NCI-H2227 (cell line): ENCODE results near the gene PODXL2.
"Not testable (repeated sequence)": the region's sequence is repeated elsewhere in the genome, so short reads cannot be mapped to it uniquely, and the experiment has no call there.

Source experiments
- DNase-seq: peaks from one replicate; lab custom pipeline; 2025; ENCODE audit not compliant: unreplicated experiment; lab: John Stamatoyannopoulos, UW

Gene PODXL2

DNA sequence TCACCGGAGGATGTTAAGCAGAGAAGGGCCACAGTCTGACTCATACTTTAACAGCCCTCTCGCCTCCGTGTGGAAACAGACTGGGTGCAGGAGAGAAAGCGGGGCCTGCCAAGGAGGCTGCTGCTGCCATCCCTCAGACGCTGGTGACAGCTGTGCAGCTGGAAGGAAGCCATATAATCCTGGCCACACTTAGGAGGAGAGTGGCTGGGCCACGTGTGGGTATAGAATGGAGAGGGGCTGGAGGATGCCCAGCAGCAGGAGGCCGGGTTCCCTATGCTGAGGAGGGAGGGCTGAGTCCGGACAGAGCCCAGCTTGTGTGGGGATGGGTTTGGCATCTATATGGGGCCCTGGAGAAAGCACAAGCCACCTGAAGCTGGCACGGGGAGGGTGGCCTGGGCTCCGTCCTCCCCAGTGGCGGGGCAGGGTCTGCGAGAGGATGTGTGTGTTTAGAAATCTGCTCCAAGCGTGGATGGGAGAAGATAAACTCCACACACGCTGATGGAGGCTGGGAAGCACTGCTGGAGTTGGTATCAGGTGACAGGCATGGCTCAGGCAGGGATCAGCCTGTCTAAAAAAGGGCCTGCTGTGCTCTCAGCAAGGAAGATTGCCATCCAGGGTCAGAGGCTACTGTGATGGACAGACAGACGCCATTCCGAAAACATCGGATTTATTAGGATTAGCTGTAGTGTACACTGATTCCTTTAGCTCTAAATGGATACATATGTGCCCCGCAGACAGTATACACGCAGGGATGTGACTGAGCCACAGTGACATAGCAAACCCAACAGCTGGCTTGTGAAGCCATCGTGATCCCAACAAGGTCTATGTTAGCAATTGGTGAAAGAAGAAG, 59.7 kb downstream of the PODXL2 start:
- DNase-seq = no peak

GRCh38 chr3:127689266-127689860, 60.4 kb downstream of the PODXL2 start:
- DNase-seq = no peak

- no peak for DNase-seq
These were observed 61.1 kb downstream of the PODXL2 start for GRCh38 chr3:127690106-127690505.

- no peak for DNase-seq
These were observed 62.0 kb downstream of the PODXL2 start for GRCh38 chr3:127690823-127691452.

DNA sequence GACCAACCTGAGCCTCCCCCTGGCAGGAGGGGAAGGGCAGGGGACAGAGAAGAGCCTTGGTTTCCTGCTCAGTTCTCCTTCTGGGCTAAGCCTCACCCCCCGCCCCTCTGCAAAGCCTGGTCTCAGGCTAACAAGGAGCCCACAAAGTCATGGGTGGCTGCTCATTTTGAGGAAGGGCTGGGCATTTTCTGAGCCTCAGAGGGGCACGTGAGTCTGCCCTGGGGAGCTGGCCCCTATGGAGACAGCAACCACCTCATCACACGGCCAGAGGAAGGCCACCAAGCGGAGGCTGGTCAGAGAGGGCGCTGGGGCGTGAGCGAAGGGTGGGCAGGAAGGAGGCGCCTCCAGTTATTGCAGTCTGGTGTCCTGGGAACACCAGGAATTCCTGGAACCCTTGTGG, 62.5 kb downstream of the PODXL2 start:
- DNase-seq = no peak

DNA sequence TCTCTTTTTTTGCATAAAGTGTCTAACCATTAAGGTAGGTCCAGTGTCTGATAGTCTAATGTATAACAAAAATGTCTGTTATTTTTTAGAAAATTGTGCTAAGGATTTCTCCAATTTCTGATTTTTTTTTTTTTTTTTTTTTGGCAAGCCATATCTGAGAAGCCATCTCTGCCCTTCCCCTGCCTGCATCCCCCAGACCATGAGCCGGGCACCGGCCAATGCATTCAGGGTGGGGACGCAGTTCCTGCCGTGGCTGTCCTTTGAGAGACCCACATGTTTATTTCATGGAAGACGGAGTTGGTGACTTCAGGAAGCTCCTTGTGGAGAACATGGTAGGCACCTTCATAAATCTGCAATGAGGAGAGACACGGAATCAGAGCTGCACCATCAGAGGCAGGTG, 63.0 kb downstream of the PODXL2 start:
- DNase-seq = no peak

GRCh38 chr3:127692501-127693335, 63.7 kb downstream of the PODXL2 start:
- no peak for DNase-seq

DNA sequence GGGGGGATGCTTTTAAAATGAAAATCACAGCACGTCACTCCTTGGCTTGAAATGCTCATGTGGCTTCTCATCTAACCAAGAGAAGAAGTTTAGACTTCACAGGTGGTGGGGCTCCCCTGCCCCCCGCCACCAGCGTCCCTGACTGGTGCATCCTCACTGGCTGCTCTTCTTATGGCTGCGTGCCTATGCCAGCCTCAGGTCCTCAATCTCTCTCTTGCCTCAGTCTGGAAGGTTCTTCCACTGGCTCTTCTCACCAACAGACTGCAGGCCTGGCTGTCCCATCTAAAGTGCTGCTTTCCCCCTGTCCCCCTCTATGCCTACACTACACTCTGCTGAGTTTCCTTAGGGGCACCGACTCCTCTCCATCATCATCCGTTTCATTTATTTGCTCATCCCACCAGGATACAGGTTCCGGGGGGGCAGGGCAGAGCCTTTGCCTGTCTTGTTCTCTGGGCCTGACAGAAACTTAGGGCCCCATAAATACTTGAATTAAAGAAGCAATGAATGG, 64.4 kb downstream of the PODXL2 start:
- DNase-seq = no peak

DNA sequence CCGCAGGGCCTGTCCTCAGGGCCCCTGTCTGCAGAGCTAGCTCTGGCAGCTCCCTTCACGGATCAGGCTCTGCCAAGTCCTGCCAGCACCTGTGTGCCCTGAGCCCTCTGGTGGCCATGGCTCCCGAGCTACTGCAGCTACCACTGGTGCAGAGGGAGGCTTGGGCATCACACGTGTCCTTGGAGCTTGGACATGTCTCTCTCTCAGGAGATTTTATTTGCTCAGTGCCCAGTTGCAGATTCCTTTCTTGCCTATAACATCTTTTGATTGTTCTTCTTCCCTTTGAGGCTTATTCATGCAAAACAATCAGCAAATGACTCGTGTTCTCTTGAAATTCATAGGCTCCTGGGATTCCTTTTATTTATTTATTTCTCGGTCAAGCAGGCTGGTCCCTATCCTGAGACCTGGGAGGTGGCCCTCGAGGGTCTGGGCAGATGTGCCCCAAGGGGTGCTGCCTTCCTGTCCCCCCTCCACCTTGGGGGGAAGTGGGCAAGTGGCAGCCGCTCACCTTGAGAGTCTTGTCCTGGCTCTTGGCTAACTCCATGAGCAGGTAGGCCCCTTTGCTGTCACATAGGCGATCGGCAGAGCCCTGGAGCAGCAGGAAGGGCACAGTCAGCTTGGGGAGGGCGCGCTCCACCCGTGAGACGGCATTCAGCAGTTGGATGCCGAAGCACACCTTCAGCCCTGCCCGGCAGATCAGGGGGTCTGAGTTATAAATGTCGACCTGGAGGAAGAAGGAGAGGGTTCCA, 65.7 kb downstream of the PODXL2 start:
- peak; percentile 23 for DNase-seq

DNA sequence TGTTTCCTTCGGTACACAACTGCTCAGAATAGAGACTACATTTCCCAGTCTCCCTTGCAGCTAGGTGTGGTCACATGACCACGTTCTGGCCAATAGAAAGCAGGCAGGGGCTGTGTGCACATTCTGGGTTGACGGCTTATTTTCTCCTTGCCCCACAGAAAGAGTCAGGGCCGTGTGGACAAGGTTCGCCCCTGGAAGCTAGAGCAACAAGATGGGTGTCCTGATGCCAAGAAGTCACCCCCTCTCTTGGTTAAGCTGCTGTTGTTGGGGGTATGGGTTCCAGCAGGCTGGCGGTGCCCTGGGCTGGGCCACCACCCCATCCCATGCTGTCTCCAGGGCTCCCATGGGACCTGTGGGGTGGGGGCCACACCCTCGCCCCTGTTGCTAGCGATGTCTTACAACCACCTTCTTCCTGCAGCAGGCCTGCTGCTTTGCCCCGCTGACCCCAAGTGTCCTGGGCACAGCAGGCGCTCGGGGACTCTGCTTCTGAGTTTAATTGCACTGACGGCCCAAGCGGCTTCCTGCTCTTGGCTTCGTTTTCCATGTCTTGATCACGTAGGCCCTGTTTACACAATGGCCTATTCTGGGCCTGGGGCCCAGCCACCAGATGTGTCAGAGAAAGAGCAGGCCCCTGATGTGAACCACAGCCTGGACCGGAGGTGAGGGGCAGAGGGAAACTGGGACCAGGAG, 68.7 kb downstream of the PODXL2 start:
- peak; percentile 79 for DNase-seq

DNA sequence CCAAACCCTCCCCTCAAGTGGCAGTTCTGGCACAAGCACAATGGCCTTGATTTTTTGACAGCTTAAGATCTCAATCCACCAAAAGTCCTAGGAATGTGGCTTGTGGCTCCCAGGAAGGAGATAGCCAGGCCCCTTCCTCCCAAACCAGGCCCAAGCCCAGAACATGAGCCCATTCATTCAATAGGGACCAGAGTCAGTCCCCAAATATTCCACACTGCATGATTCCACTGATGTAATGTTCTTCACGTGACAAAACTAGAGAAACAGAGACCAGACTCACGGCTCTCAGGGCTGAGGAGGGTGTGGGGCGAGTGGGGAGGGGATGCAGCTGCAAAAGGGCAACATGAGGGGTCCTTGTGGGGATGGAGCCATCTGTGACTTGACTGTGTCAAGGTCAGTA, 69.3 kb downstream of the PODXL2 start:
- no peak for DNase-seq

DNA sequence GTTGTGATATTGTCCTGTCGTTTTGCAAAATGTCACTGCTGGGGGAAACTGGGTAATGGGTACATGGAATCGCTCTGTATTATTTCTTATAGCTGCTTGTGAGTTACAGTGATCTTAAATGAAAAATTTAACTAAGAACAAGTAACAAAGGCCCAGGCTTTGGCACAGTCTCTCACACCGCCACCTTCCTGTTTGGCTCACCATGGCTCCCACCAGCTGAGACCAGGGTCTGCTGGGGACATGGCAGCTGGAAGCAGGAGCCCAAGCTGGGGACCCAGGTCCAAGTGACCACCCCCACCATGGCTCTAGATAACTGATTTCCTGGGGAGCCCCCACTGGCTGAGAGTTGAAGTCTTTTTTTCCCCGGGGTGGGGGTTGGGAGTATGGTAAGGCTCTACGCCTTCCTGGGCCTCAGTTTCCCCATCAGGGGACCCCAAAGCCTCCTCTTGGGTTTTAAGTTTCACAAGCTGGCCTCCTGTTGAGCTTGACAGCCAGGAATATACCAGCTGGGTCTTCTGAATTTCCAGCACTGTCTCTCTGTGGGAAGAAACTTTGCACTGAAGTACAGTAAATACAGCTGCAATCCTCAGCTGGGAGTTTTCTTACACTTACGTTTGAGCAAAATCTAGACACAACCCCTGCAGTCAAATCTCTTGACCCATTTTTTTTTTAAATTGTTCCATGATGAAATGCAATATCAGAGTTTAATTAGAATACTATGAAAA, 69.9 kb downstream of the PODXL2 start:
- no peak for DNase-seq

DNA sequence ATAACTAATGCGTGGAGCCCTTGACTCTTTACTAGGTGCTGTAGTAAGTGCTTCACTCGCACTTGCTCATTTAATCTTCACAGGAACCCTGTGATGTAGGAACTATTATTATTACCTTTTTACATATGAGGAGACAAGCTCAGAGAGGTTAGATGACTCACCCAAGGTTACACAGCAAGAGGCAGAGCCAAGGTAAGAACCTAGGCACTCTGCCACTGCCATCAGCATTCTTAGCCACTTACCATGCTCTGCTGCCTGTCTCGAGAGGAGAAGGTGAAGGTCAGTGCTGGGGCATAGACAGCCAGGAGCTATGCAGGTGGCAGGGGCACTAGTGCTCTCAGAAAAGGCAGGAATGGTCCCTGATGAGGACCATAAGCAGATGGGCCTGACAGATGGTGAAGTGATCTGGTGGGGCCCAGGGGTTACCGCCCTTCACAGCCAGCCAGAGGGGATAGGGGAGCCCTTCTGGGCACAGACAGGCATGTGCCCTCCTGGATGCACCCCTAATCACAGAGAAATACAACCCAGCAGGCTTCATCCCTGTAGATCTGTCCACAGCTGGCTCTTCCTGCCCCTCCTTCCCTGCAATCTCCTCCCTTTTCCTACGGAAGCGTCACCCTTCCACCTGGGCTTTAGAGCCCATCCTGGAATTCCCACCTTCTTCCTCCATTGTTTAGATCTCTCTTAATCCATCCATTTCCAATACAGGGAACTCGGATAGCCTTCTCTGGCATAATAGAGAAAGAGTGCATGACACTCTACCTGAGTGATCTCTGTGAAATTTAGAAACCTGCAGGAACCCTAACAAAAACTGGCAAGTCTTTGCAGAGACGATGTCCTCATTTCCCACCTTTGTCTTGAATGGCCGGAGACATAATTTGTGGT, 70.7 kb downstream of the PODXL2 start:
- no peak for DNase-seq

DNA sequence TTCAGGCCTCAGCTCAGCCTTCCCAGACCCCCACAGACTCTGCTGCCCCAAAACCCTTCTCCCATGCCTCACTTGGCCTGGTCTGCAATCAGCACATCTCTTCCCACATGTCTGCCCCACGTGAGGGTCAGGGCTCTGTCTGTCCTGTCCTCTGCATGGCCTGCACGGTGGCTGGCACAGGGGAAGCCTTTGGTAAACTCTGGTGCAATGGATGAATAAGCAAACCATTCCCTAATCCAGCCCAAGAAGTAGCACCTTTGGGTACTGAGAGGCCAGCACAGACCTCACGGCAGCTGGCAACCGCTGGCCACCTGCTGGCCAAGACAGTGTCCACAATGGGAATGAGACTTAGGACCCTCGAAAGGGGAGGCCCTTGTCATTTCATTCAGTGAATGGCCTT, 71.4 kb downstream of the PODXL2 start:
- no peak for DNase-seq

GRCh38 chr3:127701280-127701911, 72.4 kb downstream of the PODXL2 start:
- no peak for DNase-seq

DNA sequence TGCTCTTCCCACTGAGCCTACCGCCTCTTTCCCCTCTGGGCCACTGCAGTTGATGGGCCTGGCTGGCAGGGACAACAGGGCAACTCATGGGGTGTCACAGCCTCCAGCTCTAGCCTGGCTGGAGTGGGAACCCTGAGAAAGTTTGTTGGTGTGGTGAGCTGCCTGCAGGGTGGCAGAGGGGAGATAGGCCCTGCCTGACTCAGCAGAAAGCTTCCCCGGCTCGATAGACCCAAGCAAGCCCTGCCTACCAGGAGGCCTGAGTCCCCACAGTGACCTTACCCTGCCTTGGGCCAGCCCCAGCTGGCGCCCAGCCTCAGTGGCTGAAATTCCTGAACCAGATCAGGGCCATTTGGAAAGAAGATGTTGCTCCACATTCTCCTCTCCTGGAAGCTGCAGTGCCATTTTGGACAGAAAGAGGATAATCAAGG, 73.2 kb downstream of the PODXL2 start:
- no peak for DNase-seq

DNA sequence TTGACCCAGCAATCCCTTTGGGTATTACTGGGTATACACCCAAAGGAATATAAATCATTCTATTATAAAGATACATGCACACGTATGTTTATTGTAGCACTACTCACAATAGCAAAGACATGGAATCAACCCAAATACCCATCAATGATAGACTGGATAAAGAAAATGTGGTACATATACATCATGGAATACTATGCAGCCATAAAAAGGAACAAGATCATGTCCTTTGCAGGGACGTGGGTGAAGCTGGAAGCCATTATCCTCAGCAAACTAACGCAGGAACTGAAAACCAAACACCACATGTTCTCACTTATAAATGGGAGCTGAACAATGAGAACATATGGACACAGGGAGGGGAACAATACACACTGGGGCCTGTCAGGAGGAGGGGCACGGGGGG, 75.9 kb downstream of the PODXL2 start:
- not testable (repeated sequence) for DNase-seq

GRCh38 chr3:127706312-127706711, 77.3 kb downstream of the PODXL2 start:
- no peak for DNase-seq
